ENCODE results near the gene WDFY4.

The WDFY4 gene

DNA sequence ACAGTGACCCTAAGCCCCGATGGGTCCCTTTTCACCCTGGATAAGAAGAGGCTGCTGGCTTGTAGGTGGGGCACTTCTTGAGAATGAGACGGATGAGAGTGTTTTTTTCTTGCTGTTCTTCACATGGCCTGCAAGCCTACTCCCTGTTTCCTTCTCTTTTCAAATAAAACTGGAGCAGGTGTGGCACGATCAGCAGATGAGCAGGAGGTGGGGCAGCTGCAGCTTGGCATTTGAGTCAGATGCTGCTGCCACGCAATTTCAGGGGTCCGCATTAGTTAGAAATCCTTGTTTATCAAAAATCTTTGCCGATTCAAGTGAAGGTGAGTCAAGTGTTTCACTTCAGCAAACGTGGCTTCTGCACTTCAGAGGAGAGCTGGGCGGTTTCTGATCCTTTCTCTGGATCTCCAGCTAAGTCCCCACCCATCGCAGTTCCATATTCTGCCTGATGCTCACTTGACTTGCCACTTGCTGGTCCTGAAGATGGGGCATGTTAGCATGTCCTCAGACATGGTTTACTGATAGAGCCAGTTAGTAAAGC is 20.8 kb downstream of the WDFY4 start:
- Histone ChIP-seq H3K36me3 (peaks cover 9% of the 10 kb centered on the region), H3K4me3 (no peak overlapping the region), H3K4me1 (peaks cover 17% of the 10 kb centered on the region), H4K20me1 (peaks cover 3% of the 10 kb centered on the region; the same call in 1 of the 2 replicates), H3K9me3 (no peaks in the 10 kb centered on the region), H3K9ac (no peak overlapping the region), H3K27ac (no peak overlapping the region), H3K27me3 (no peaks in the 10 kb centered on the region), H3K4me2 (no peak overlapping the region)
- no peak for TF ChIP-seq Cebpa-rat (IDR thresholded peaks at IDR 0.05)

DNA sequence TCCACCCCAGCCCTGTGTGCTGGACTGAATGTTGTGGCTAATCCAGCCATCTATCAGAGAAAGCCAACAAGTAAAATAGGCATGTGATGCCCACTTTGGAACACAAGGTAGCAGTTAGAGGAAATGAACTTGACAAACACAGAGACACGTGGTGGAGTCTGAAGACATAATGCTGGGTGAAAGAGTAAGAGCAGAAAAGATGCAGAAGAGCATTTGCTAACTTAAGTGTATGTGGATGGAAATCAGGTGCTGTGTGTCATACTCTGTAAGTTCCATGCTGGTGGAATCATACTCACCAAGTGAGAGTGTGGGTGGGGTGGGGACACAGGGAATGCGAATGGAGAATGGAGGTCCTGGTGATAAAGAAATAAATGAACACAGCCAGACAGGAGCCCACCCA is 22.8 kb downstream of the WDFY4 start:
- H3K9me3 ChIP-seq, result no peaks in the 10 kb centered on the region
- no peak overlapping the region for H3K4me3 ChIP-seq
- H3K27ac ChIP-seq, result no peak overlapping the region
- H3K4me2 ChIP-seq, result no peak overlapping the region
- H3K4me1 ChIP-seq, result peaks cover 2% of the 10 kb centered on the region; the same call in 1 of the 2 replicates
- no peaks in the 10 kb centered on the region; the same call in 1 of the 2 replicates for H4K20me1 ChIP-seq
- no peak overlapping the region for H3K9ac ChIP-seq
- no peaks in the 10 kb centered on the region for H3K27me3 ChIP-seq
- H3K36me3 ChIP-seq, result peaks cover 21% of the 10 kb centered on the region
- no peak for TF ChIP-seq Cebpa-rat (IDR thresholded peaks at IDR 0.05)

DNA sequence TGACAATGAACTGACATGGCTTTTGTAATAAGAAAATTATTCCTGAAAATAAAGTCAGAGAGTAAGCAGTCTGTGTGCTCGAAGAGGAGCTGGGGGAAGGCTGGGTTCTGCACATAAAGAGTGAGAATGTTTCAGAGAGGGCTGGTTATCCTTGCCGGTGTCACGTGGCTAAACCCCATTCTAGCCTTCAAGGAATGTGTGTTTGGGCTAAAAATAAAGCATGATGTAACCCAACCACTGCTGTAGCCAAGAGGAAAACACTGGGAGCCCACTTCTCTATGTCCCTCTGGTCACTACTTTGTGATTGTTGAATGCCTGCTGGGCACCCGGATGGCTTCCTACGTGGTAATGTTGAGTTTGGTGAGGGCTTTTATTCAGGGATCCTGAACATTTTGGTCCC is 23.5 kb downstream of the WDFY4 start:
- no peaks in the 10 kb centered on the region; the same call in 1 of the 2 replicates for H4K20me1 ChIP-seq
- H3K27ac ChIP-seq, result no peak overlapping the region
- no peaks in the 10 kb centered on the region for H3K9me3 ChIP-seq
- H3K9ac ChIP-seq, result no peak overlapping the region
- peaks cover 22% of the 10 kb centered on the region for H3K36me3 ChIP-seq
- no peak for TF ChIP-seq Cebpa-rat (IDR thresholded peaks at IDR 0.05)
- H3K27me3 ChIP-seq, result no peaks in the 10 kb centered on the region
- H3K4me1 ChIP-seq, result no peaks in the 10 kb centered on the region
- no peak overlapping the region for H3K4me3 ChIP-seq
- H3K4me2 ChIP-seq, result no peak overlapping the region

DNA sequence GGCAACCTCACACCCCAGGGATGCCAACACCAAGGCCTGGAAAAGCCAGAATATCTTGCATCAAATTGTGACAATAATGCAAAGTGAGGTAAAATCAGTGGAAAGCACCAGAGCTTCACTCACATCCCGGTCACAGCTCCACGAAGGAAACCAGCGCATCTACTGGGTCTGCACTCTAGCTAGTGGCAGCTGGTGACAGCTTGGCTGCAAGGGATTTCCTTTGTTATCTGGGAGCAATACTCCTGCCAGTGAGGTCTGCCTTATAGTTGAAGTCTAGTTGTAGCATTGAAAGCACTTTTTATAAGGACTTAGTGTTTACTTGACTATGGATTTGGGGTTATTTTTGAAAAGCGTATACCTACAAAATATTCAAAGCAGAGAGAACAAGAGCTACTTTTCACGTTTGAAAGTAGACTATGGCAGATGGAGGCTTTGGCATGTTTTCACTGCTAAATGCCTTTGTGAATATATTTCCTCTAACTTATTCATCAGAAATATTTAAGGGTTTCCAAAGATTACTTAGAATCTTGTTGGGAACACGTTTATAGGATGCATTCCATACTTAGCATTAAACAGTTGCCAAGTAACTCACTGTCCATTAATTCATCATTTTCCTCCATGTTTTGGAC is 26.1 kb downstream of the WDFY4 start:
- Histone ChIP-seq H3K9ac (no peak overlapping the region), H3K4me3 (no peak overlapping the region), H3K4me2 (no peak overlapping the region), H3K4me1 (no peaks in the 10 kb centered on the region), H4K20me1 (no peaks in the 10 kb centered on the region), H3K9me3 (peaks cover 4% of the 10 kb centered on the region; the same call in 1 of the 2 replicates), H3K27me3 (no peaks in the 10 kb centered on the region), H3K36me3 (peaks cover 22% of the 10 kb centered on the region), H3K27ac (no peak overlapping the region)
- TF ChIP-seq Cebpa-rat (IDR thresholded peaks at IDR 0.05), result no peak

DNA sequence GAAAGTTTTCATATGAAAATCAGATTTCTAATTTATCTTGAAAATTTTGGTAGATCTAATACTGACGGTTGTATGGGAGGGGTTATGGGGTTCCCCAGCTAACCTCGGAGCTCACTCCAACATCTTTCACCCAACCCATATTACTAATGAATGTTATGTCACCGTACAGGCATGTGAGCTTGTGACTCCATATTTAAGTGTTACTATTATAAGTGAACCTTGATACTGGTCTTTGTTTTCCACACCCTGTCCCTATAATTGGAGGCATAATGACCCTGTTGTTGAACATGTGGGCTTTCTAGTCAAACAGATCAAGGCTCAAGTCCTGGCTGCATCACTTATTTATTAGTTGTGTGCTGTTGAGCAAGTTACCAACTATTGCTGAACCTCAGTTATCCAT is 27.2 kb downstream of the WDFY4 start:
- Histone ChIP-seq H3K9ac (no peak overlapping the region), H3K9me3 (peaks cover 4% of the 10 kb centered on the region; the same call in 1 of the 2 replicates), H3K4me2 (no peak overlapping the region), H3K4me3 (no peak overlapping the region), H3K27me3 (no peaks in the 10 kb centered on the region), H3K4me1 (no peaks in the 10 kb centered on the region), H3K36me3 (peaks cover 22% of the 10 kb centered on the region), H4K20me1 (no peaks in the 10 kb centered on the region), H3K27ac (no peak overlapping the region)
- no peak for TF ChIP-seq Cebpa-rat (IDR thresholded peaks at IDR 0.05)

DNA sequence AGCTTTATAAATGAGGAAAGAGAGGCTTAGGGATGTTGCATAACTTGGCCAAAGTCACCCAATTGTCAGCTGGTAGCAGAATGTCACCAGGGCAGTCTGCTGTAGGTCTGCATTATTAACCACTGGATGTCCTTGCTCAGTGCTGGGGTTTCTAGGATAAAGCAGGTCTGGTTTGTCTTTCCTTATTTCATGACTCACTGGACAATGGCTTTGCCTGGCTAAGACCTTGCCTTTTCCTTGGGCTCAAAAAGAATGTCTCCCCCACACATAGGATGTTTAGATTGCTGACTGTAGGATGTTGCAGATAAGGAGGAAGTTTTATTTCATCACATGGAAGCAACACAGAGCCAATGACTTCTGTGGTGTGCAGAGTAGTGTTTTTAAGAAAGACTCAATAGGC is 29.4 kb downstream of the WDFY4 start:
- Histone ChIP-seq H3K4me1 (no peaks in the 10 kb centered on the region), H3K9me3 (peaks cover 4% of the 10 kb centered on the region; the same call in 1 of the 2 replicates), H4K20me1 (no peaks in the 10 kb centered on the region), H3K4me2 (no peak overlapping the region), H3K4me3 (no peak overlapping the region), H3K36me3 (peaks cover 22% of the 10 kb centered on the region), H3K9ac (no peak overlapping the region), H3K27me3 (no peaks in the 10 kb centered on the region), H3K27ac (no peak overlapping the region)
- TF ChIP-seq Cebpa-rat (IDR thresholded peaks at IDR 0.05), result no peak

DNA sequence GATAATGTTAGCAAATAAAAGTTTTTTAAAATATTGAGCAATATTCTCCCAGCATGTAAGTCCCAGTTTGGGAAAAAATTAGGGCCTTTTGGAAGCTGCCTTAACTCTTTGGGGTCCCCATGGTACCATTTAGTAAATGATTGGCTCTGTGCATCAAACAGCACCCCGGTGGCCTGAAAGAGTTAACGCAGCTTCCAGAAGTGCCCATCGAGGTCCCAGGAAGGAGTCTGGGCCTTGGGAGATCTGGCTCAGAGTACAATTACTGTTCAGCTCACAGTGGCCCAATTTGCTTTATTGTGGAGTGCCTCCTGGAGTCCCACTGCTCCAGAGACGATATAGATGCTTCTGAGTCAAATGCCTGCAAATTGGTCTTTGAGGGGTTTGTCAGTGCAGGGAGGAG is 31.7 kb downstream of the WDFY4 start:
- Histone ChIP-seq H3K9ac (no peak overlapping the region), H3K4me1 (no peaks in the 10 kb centered on the region)

DNA sequence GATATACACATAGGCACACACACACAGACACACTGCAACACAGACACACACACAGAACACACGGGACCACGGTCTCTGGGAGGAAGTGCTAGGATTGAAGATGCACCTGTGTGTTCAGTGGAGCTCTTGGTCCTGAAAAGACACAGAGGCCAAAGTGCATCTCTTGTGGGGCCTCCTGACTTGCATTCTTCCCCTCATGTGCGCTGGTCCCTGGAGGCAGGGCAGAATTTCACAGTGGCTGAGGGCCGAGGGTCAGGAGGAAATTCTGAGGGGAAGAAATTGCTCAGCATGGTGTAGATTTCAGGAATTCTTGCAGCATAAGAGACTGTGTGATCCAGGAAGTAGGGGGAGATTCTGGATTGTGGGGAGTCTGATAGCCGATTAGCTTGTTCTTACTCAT is 35.9 kb downstream of the WDFY4 start:
- H3K27ac ChIP-seq, result no peak overlapping the region
- TF ChIP-seq Cebpa-rat (IDR thresholded peaks at IDR 0.05), result no peak

More for the DNA sequence above, 31.7 kb downstream of the WDFY4 start:
- Histone ChIP-seq H3K36me3 (peaks cover 19% of the 10 kb centered on the region; the same call in 1 of the 2 replicates), H3K27me3 (no peaks in the 10 kb centered on the region), H3K4me2 (no peak overlapping the region), H3K9me3 (peaks cover 4% of the 10 kb centered on the region; the same call in 1 of the 2 replicates), H4K20me1 (no peaks in the 10 kb centered on the region), H3K4me3 (no peak overlapping the region), H3K27ac (no peak overlapping the region)
- no peak for TF ChIP-seq Cebpa-rat (IDR thresholded peaks at IDR 0.05)

DNA sequence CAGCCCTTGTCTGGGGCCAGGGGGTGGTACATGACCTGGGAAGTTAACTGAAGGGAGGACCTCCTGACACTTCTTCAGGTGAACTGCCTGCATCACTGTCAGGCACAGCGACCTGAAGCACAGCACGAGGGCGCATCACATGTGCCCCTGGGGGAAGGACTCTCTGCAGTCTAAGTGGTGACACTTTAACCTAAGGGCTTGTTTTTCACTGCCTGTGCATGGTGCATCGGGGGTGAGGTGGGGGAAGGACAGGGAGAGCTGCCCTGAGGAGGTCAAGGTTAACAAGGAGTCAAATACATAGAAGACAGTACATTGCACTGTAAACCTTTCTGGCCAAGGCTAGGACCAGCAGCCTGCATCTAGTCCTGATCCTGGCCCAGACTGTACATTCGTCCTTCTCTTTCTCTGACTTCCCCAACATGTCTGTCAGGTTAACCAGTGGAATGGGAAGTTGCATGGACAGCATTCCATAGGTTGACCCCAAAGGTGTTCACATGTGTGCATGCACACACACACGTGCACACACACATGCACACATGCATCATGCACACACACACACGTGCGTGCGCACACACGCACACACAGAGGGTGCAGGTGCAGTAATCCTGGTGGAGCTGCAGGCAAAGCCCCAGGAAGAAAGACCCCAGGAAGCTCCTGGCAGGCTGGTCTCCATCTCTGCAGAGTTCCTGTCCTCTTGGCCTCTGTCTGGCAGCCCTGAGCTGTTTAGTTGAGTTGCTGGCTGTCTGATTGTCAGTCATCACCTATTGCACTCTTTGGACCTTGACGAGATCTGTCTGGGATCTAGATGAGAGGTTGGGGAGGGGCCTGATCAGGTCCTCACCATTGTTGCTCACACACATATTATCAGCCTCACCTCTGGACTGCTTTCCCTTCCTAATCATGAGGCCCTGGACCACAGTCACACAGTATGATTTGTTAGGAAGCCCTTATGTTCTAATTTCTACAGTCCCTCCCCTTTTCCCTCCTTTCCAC is 37.8 kb downstream of the WDFY4 start:
- Histone ChIP-seq H3K4me3 (no peak overlapping the region), H4K20me1 (no peaks in the 10 kb centered on the region), H3K9me3 (no peaks in the 10 kb centered on the region), H3K4me2 (no peak overlapping the region), H3K27ac (no peak overlapping the region), H3K36me3 (peaks cover 50% of the 10 kb centered on the region), H3K9ac (no peak overlapping the region), H3K4me1 (no peaks in the 10 kb centered on the region), H3K27me3 (no peaks in the 10 kb centered on the region)
- TF ChIP-seq Cebpa-rat (IDR thresholded peaks at IDR 0.05), result no peak

More for the DNA sequence above, 35.9 kb downstream of the WDFY4 start:
- Histone ChIP-seq H3K9me3 (no peaks in the 10 kb centered on the region), H3K4me1 (no peaks in the 10 kb centered on the region), H3K27me3 (no peaks in the 10 kb centered on the region), H3K4me3 (no peak overlapping the region), H3K36me3 (peaks cover 32% of the 10 kb centered on the region; the same call in 1 of the 2 replicates), H3K4me2 (no peak overlapping the region), H3K9ac (no peak overlapping the region), H4K20me1 (no peaks in the 10 kb centered on the region)

Data from BLaER1 (cell line).